A549 (cell line): Measurements from ENCODE around the gene KCND1. TPM values are rescaled to one million over a fixed set of nuclear protein-coding genes. Genes with fewer than 3 reads are reported as not detected.

Experiments used
- ATAC-seq, 2 experiments: fragments of 200-7000 bp in 1 of 2; fragments of >200 bp in 1 of 2; cut with Nextera tagmentation in 1 of 2; cut with Tn5 transposase in 1 of 2; 3 replicates each; pipeline versions ENCODE4 v1.8.0 to v1.9.1; 2018 to 2020; ENCODE audit warnings: mild to moderate bottlenecking in 1 of 2, moderate library complexity in 1 of 2
- CTCF ChIA-PET: fragments of 300-600 bp; sonication (Branson Sonifier 250); formaldehyde crosslinking; extraction: SDS; loops from one replicate; lab custom pipeline; 2021; ENCODE audit warnings: antibody characterized with exemption, inconsistent platforms; lab: Yijun Ruan, JAX
- POLR2A ChIA-PET: fragments of 350-600 bp; formaldehyde crosslinking; extraction: SDS; loops from one replicate; lab custom pipeline; 2021; ENCODE audit warnings: antibody characterized with exemption, inconsistent platforms; lab: Yijun Ruan, JAX
- DNase-seq, 2 experiments: peaks; one replicate each; pipeline versions ENCODE4 v3.0.0 to v3.0.0-alpha.2; 2011 to 2016; ENCODE audit warnings: low read depth in 1 of 2, low spot score in 1 of 2
- FAIRE-seq: peaks from 2 replicates; lab custom pipeline; 2011; peaks lifted over from hg19 to GRCh38; lab: Jason Lieb, UNC
- H3K27ac ChIP-seq, 2 experiments: fragments of >200 bp; sonication (Bioruptor Twin); formaldehyde crosslinking; 3 replicates each; pipeline ENCODE4 v1.5.1; 2016 to 2017
- H3K4me1 ChIP-seq: fragments of >200 bp; sonication (Bioruptor Twin); formaldehyde crosslinking; 3 replicates; pipeline ENCODE4 v1.6.1; 2016
- H3K4me2 ChIP-seq: fragments of >200 bp; sonication (Bioruptor Twin); formaldehyde crosslinking; 3 replicates; pipeline ENCODE4 v1.6.1; 2016
- H3K4me3 ChIP-seq: fragments of >200 bp; sonication (Bioruptor Twin); formaldehyde crosslinking; 3 replicates; pipeline ENCODE4 v1.5.1; 2016
- H3K9me3 ChIP-seq: fragments of >200 bp; sonication (Bioruptor Twin); formaldehyde crosslinking; 3 replicates; pipeline ENCODE4 v1.6.1; 2016
- BHLHE40 ChIP-seq: IDR thresholded peaks from 2 replicates; pipeline ENCODE4 v1.6.1; 2012; ENCODE audit warnings: low read depth, low read length, inconsistent platforms
- CEBPB ChIP-seq, 2 experiments: fragments of >200 bp in 1 of 2; sonication (Bioruptor Twin) in 1 of 2; formaldehyde crosslinking in 1 of 2; IDR thresholded peaks; 2 replicates each; pipeline ENCODE4 v1.6.1; 2012 to 2016
- CHD4 ChIP-seq: fragments of 200-600 bp; sonication (generic); IDR thresholded peaks from 2 replicates; pipeline ENCODE4 v1.6.1; 2016; ENCODE audit warnings: antibody characterized with exemption, mild to moderate bottlenecking, borderline replicate concordance
- FOSB ChIP-seq: fragments of 250-450 bp; sonication (Bioruptor Pico); IDR thresholded peaks from 2 replicates; pipeline ENCODE4 v1.5.0; 2020; ENCODE audit warnings: mild to moderate bottlenecking, moderate library complexity
- FOSL2 ChIP-seq, 2 experiments: fragments of 450-650 bp in 1 of 2; fragments of >200 bp in 1 of 2; sonication (Bioruptor Twin) in 1 of 2; formaldehyde crosslinking; IDR thresholded peaks; 2 replicates each; pipeline versions ENCODE4 v1.5.0 to v1.6.1; 2016 to 2020; ENCODE audit warnings: mild to moderate bottlenecking in 1 of 2, moderate library complexity in 1 of 2
- GATA3 ChIP-seq: IDR thresholded peaks from 2 replicates; pipeline ENCODE4 v1.6.1; 2012; ENCODE audit warnings: borderline replicate concordance
- HEYL ChIP-seq: fragments of 250-450 bp; sonication (Bioruptor Pico); IDR thresholded peaks from 2 replicates; pipeline ENCODE4 v1.8.0; 2021; ENCODE audit warnings: mild to moderate bottlenecking, moderate library complexity
- HOXB13 ChIP-seq: fragments of 250-450 bp; sonication (Bioruptor Pico); IDR thresholded peaks from 2 replicates; pipeline ENCODE4 v1.5.0; 2020; ENCODE audit warnings: low read depth, mild to moderate bottlenecking, moderate library complexity
- JUN ChIP-seq, 2 experiments: fragments of >200 bp; sonication (Bioruptor Twin); formaldehyde crosslinking; IDR thresholded peaks; 2 replicates in 1 of 2; 3 replicates in 1 of 2; pipeline ENCODE4 v1.6.1; 2016 to 2017
- JUNB ChIP-seq: fragments of >200 bp; sonication (Bioruptor Twin); formaldehyde crosslinking; IDR thresholded peaks from 2 replicates; pipeline ENCODE4 v1.6.1; 2016
- KDM5A ChIP-seq: fragments of 200-600 bp; sonication (generic); IDR thresholded peaks from 2 replicates; pipeline ENCODE4 v1.6.1; 2016; ENCODE audit warnings: antibody characterized with exemption, mild to moderate bottlenecking
- NPAS2 ChIP-seq: fragments of 250-450 bp; sonication (Bioruptor Pico); IDR thresholded peaks from 2 replicates; pipeline ENCODE4 v1.8.0; 2022; ENCODE audit warnings: mild to moderate bottlenecking, moderate library complexity, borderline replicate concordance
- NR3C1 ChIP-seq: fragments of >200 bp; sonication (Bioruptor Twin); formaldehyde crosslinking; IDR thresholded peaks from 3 replicates; pipeline ENCODE4 v1.6.1; 2017
- RFX5 ChIP-seq: fragments of 450-650 bp; IDR thresholded peaks from 2 replicates; pipeline ENCODE4 v1.7.1; 2014; ENCODE audit warnings: antibody characterized with exemption, mild to moderate bottlenecking, moderate library complexity
- RNF2 ChIP-seq: fragments of 200-600 bp; sonication (generic); IDR thresholded peaks from 2 replicates; pipeline ENCODE4 v1.6.1; 2016; ENCODE audit warnings: low read depth, mild to moderate bottlenecking, antibody characterized with exemption, moderate library complexity, borderline replicate concordance
- SMC3 ChIP-seq: fragments of >200 bp; sonication (Bioruptor Twin); formaldehyde crosslinking; IDR thresholded peaks from 3 replicates; pipeline ENCODE4 v1.6.1; 2018; ENCODE audit warnings: inconsistent platforms
- WGBS: methylation state at CpG from one replicate; pipeline ENCODE4 v1.1.6; 2017; ENCODE audit errors: missing lambda C conversion rate; 5-methylcytosine and 5-hydroxymethylcytosine counted together
- polyA plus RNA-seq, 4 experiments: library from polyadenylated mRNA; depleted of rRNA in 3 of 4; stranded (reverse); fragments of >200 nt; fragmentation: RNase III in 1 of 4; extraction: RNeasy Plus Mini Kit Qiagen cat#74134 plus additional on column Dnase treatment in 1 of 4; gene quantifications; 2 replicates in 3 of 4; 3 replicates in 1 of 4; pipeline ENCODE4 v1.2.3, GENCODE V29; 2011 to 2017
- TF ChIP-seq, protein P1 (sequence below): fragments of >200 bp; sonication (Bioruptor Twin); formaldehyde crosslinking; IDR thresholded peaks from 2 replicates; pipeline ENCODE4 v1.6.1; 2016
- TF ChIP-seq, protein P2 (sequence below): fragments of >200 bp; sonication (Bioruptor Twin); formaldehyde crosslinking; IDR thresholded peaks from 3 replicates; pipeline ENCODE4 v1.6.1; 2016
- TF ChIP-seq, protein P3 (sequence below): IDR thresholded peaks from 2 replicates; pipeline ENCODE4 v1.6.1; 2012
- TF ChIP-seq, protein P4 (sequence below): fragments of 250-450 bp; sonication (Bioruptor Pico); IDR thresholded peaks from 2 replicates; pipeline ENCODE4 v1.5.0; 2020; ENCODE audit warnings: low read depth, mild to moderate bottlenecking, moderate library complexity
- TF ChIP-seq, protein P5 (sequence below): IDR thresholded peaks from 2 replicates; pipeline ENCODE4 v1.6.1; 2012; ENCODE audit warnings: low read depth, borderline replicate concordance
- TF ChIP-seq, protein P6 (sequence below): fragments of 200-600 bp; sonication (generic); IDR thresholded peaks from 2 replicates; pipeline ENCODE4 v1.6.1; 2016; ENCODE audit warnings: antibody characterized with exemption, mild to moderate bottlenecking, moderate library complexity

Gene KCND1
- polyA plus RNA-seq, 2 of the 4 experiments (the other 2 are of a cell fraction), result 0.59 to 0.79 TPM

DNA sequence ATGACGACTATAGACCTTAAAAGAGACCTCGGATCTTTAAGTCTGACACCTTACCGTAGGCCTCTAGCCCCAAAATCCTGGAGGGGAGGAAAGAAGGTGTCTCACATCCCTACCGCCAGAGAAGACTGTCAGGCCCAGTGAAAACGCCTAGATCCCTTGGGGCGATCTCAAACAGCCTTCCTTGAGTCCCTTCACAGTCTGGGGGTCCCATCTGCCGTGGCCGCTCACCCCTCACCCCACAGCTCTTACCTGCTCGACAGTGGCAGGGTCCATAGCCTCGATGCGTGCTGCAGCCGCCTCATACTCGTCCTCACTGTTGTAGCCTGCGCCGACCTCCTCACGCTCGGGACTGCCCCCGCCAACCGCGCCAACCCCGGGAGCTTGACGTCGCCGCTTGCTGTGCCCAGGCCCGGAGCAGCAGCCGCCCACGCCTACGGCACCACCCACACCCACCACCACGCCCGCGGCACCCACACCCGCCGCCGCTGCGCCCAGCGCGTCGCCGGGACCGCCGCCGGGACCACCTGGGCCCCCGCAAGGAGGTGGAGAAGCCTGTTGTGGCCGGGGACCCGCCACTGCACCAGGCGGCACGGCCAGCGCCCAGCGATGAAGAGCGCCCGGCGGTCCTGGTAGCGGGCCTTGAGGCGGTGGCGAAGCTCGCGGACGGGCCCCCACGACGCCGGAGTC, 14.8 kb downstream of the KCND1 start:
- peaks cover 19% of the 10 kb centered on the region for H3K4me1 ChIP-seq
- no peak for ATAC-seq
- FAIRE-seq, result no peak
- no peak for DNase-seq
- CTCF ChIA-PET, result interaction anchor here (3.4 to 3.9 kb wide), 2 partner anchors 10 to 87 kb away, joined by 9 to 20 read pairs; partner anchors contain the start of gene TFE3
- H3K9me3 ChIP-seq, result no peaks in the 10 kb centered on the region
- H3K4me2 ChIP-seq, result peak overlapping the region; percentile 98
- TF ChIP-seq FOSL2 (IDR thresholded peaks at IDR 0.05) (no peak), FOSL2 (CRISPR knock-in tag; IDR thresholded peaks at IDR 0.05) (no peak), CEBPB (IDR thresholded peaks at IDR 0.05) (no peak), RFX5 (no peak), HEYL (no peak), CHD4 (no peak), BHLHE40 (no peak), JUNB (no peak), JUN (IDR thresholded peaks at IDR 0.05) (no peak; a peak in 1 of 5 replicates), HOXB13 (CRISPR knock-in tag) (no peak), NPAS2 (CRISPR knock-in tag) (no peak)
- TF ChIP-seq, protein P1, sequence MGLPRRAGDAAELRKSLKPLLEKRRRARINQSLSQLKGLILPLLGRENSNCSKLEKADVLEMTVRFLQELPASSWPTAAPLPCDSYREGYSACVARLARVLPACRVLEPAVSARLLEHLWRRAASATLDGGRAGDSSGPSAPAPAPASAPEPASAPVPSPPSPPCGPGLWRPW, result no peak
- TF ChIP-seq, protein P2, sequence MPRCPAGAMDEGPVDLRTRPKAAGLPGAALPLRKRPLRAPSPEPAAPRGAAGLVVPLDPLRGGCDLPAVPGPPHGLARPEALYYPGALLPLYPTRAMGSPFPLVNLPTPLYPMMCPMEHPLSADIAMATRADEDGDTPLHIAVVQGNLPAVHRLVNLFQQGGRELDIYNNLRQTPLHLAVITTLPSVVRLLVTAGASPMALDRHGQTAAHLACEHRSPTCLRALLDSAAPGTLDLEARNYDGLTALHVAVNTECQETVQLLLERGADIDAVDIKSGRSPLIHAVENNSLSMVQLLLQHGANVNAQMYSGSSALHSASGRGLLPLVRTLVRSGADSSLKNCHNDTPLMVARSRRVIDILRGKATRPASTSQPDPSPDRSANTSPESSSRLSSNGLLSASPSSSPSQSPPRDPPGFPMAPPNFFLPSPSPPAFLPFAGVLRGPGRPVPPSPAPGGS, result no peak
- TF ChIP-seq, protein P3, sequence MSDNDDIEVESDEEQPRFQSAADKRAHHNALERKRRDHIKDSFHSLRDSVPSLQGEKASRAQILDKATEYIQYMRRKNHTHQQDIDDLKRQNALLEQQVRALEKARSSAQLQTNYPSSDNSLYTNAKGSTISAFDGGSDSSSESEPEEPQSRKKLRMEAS, result no peak
- TF ChIP-seq, protein P4, sequence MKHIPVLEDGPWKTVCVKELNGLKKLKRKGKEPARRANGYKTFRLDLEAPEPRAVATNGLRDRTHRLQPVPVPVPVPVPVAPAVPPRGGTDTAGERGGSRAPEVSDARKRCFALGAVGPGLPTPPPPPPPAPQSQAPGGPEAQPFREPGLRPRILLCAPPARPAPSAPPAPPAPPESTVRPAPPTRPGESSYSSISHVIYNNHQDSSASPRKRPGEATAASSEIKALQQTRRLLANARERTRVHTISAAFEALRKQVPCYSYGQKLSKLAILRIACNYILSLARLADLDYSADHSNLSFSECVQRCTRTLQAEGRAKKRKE, result no peak
- TF ChIP-seq, all 56 proteins: peak for 0
- POLR2A ChIA-PET, result interaction anchor here (1.6 to 3.6 kb wide), 4 partner anchors 59 to 220 kb away, joined by 3 to 40 read pairs (median 7); partner anchors contain the start of genes HDAC6, PQBP1, TFE3 and TIMM17B
- 8% methylated on average over 6 of the region's 61 CpGs for WGBS
- Histone ChIP-seq H3K4me3 (peak overlapping the region; percentile 98), H3K27ac (peak overlapping the region; percentile 82 to 99)

DNA sequence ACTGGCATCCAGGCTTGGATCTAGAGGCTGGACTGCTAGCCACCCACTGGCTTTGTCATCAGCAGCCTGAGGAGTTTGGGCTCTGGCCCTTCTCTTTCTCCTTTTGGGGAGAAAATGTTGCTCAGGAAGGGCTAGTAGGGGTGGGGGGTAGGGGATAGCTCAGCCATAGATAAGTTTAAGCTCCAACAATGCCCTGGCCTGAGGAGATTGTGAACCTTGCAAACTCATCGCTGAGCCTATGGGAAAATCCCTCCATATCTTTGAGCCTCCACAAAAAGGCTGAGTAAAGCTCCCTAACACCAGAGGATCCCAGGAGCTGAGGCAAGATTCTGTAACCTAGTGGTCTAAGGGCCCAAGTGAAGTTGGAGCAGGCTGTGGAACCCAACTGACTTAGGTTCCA, 23.1 kb downstream of the KCND1 start:
- CTCF ChIA-PET, result interaction anchor here (0.9 to 1.9 kb wide), 2 partner anchors 10 to 144 kb away, joined by 3 to 11 read pairs; no protein-coding TSS in a partner anchor
- no peak for FAIRE-seq

More for the DNA sequence above, 23.1 kb downstream of the KCND1 start:
- Histone ChIP-seq H3K27ac (no peak overlapping the region), H3K4me1 (no peaks in the 10 kb centered on the region), H3K4me3 (no peak overlapping the region), H3K9me3 (no peaks in the 10 kb centered on the region), H3K4me2 (no peak overlapping the region)
- TF ChIP-seq FOSB (CRISPR knock-in tag), result no peak
- no peak for TF ChIP-seq NR3C1
- TF ChIP-seq, protein P5, sequence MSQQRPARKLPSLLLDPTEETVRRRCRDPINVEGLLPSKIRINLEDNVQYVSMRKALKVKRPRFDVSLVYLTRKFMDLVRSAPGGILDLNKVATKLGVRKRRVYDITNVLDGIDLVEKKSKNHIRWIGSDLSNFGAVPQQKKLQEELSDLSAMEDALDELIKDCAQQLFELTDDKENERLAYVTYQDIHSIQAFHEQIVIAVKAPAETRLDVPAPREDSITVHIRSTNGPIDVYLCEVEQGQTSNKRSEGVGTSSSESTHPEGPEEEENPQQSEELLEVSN, result no peak
- TF ChIP-seq, protein P1, result no peak
- TF ChIP-seq SMC3, result no peak
- no peak for TF ChIP-seq GATA3
- no peak for TF ChIP-seq KDM5A
- no peak for TF ChIP-seq FOSL2 (IDR thresholded peaks at IDR 0.05)
- TF ChIP-seq FOSL2 (CRISPR knock-in tag; IDR thresholded peaks at IDR 0.05), result no peak
- TF ChIP-seq, protein P6, sequence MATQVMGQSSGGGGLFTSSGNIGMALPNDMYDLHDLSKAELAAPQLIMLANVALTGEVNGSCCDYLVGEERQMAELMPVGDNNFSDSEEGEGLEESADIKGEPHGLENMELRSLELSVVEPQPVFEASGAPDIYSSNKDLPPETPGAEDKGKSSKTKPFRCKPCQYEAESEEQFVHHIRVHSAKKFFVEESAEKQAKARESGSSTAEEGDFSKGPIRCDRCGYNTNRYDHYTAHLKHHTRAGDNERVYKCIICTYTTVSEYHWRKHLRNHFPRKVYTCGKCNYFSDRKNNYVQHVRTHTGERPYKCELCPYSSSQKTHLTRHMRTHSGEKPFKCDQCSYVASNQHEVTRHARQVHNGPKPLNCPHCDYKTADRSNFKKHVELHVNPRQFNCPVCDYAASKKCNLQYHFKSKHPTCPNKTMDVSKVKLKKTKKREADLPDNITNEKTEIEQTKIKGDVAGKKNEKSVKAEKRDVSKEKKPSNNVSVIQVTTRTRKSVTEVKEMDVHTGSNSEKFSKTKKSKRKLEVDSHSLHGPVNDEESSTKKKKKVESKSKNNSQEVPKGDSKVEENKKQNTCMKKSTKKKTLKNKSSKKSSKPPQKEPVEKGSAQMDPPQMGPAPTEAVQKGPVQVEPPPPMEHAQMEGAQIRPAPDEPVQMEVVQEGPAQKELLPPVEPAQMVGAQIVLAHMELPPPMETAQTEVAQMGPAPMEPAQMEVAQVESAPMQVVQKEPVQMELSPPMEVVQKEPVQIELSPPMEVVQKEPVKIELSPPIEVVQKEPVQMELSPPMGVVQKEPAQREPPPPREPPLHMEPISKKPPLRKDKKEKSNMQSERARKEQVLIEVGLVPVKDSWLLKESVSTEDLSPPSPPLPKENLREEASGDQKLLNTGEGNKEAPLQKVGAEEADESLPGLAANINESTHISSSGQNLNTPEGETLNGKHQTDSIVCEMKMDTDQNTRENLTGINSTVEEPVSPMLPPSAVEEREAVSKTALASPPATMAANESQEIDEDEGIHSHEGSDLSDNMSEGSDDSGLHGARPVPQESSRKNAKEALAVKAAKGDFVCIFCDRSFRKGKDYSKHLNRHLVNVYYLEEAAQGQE, result no peak
- TF ChIP-seq HOXB13 (CRISPR knock-in tag), result no peak
- no peak for TF ChIP-seq HEYL
- no peak for TF ChIP-seq RNF2
- POLR2A ChIA-PET, result no interaction called here
- ATAC-seq (no peak), DNase-seq (no peak)
- WGBS, result 100% methylated on average over 1 of the region's 1 CpG
